ENCODE data around the gene TTPAL. TPM values are rescaled to one million over a fixed set of nuclear protein-coding genes. Genes with fewer than 3 reads are reported as not detected.

Gene TTPAL
- 11.5 to 15.2 TPM (median 13.3 TPM) in 5 replicates for total RNA-seq (2022; extraction: Qiagen RNA extraction; ENCODE audit: low read depth)

GRCh38 chr20:44475694-44476560, at the start of gene TTPAL:
TSS of gene TTPAL (plus strand) at chr20:44475874. CDS start at chr20:44480000, 4,126 bp downstream.

DNA sequence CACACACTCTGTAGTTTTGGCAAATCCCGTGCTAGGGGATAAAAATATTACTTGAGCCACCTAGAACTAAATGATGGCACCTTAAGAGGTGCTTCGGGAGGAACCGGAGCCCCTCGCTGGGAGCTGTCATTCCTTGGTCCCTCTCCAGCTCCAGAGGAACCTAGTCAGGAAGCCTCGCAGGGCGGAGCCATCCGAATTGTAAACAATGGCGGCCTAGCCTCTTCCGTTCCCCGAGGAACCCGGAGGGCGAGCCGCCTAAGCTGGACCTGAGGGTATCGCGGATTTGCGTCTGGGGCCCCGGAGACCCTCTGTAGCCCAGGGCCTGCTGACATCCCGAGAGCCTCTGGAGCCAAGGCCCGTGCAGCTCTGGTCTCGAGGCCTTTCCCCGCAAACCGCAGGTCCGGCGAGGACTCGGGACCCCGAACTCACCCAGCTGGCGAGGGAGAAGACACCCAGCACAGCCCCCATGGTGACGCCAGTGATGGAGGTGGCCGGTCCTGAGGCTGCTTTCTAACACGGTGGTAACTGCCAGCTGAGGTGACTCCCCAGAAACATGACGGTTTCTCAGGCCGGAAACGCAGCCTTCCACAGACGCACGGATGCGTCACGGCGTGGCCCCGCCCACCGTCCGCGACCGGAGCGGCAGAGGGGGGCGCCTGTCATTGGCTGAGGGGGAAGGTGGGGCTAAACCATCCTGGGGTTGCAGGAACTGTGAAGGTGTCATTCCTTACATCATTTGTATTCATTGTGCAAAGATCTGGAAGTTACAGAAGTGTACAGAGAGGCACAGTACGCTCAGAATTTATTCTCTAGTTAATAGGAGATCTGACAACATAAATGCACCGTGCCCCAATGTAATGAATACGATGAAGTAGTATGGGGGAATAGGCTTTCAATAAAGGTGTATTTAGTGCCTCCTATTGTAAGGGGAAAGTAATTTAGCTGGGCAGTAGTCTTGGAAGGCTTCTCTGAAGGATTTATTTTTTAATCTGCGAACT, 46.1 kb downstream of the TTPAL start, which contains the start of gene SERINC3:
SERINC3 (minus strand) TSS at position 587 of the 998 bp plus-strand sequence; CDS start at position 468, 119 bp downstream.

Other genes with a start within 250 kb of the TTPAL start
- gene GDAP1L1, start 228.6 kb upstream of the TTPAL start, total RNA-seq (2022; extraction: Qiagen RNA extraction; ENCODE audit: low read depth): 0.16 TPM in 1 of 5 replicates, not detected in the others
- gene FITM2, start 164.7 kb upstream of the TTPAL start, total RNA-seq (2022; extraction: Qiagen RNA extraction; ENCODE audit: low read depth): 7.1 to 8.5 TPM (median 7.3 TPM) in 5 replicates
- 0.09 to 0.62 TPM (median 0.44 TPM) in 4 of 5 replicates, not detected in the other for gene R3HDML, start 138.8 kb upstream of the TTPAL start, total RNA-seq (2022; extraction: Qiagen RNA extraction; ENCODE audit: low read depth)
- 11.4 to 15.6 TPM (median 12.9 TPM) in 5 replicates for gene HNF4A, start 120.2 kb upstream of the TTPAL start, total RNA-seq (2022; extraction: Qiagen RNA extraction; ENCODE audit: low read depth)
- 68.2 to 89.2 TPM (median 80.7 TPM) in 5 replicates for gene SERINC3, start 46.2 kb downstream of the TTPAL start, total RNA-seq (2022; extraction: Qiagen RNA extraction; ENCODE audit: low read depth)
- 30.6 to 39.7 TPM (median 36.2 TPM) in 5 replicates for gene PKIG, start 106.7 kb downstream of the TTPAL start, total RNA-seq (2022; extraction: Qiagen RNA extraction; ENCODE audit: low read depth)
- gene ADA, start 175.8 kb downstream of the TTPAL start, total RNA-seq (2022; extraction: Qiagen RNA extraction; ENCODE audit: low read depth): 46.2 to 62.7 TPM (median 54.3 TPM) in 5 replicates
- gene CCN5, start 239.5 kb downstream of the TTPAL start, total RNA-seq (2022; extraction: Qiagen RNA extraction; ENCODE audit: low read depth): 23.9 to 36.6 TPM (median 26.9 TPM) in 5 replicates

Data from A549 treated with CpdA at 1 μM for 4 hours (cell line).